EH (cell line): ENCODE data around the gene TDRD9.
"Not testable (repeated sequence)": the region's sequence is repeated elsewhere in the genome, so short reads cannot be mapped to it uniquely, and the experiment has no call there.

Experiments used
- DNase-seq: peaks from one replicate; pipeline ENCODE4 v3.0.0-alpha.2; 2015; ENCODE audit warnings: low read depth

Gene TDRD9

GRCh38 chr14:103928011-103928890 lies at the start of gene TDRD9:
TSS of gene TDRD9 (plus strand) at chr14:103928456. CDS start at chr14:103928510, 54 bp downstream.
- no peak for DNase-seq

GRCh38 chr14:103879118-103879569 lies 49.1 kb upstream of the TDRD9 start:
- no peak for DNase-seq

- DNase-seq, result peak; percentile 59
Observed at GRCh38 chr14:103879570-103880347, 48.5 kb upstream of the TDRD9 start.

- peak; percentile 83 for DNase-seq
Observed at GRCh38 chr14:103880348-103881267, 47.6 kb upstream of the TDRD9 start.

GRCh38 chr14:103881268-103882201 lies 46.7 kb upstream of the TDRD9 start:
- DNase-seq, result no peak

- no peak for DNase-seq
Observed at GRCh38 chr14:103882503-103883262, 45.6 kb upstream of the TDRD9 start.

GRCh38 chr14:103883263-103883523 lies 45.1 kb upstream of the TDRD9 start:
- no peak for DNase-seq

GRCh38 chr14:103884854-103885253 lies 43.4 kb upstream of the TDRD9 start:
- no peak for DNase-seq

- DNase-seq, result no peak
Observed at GRCh38 chr14:103885509-103885932, 42.7 kb upstream of the TDRD9 start.

- DNase-seq, result no peak
Observed at GRCh38 chr14:103886304-103887169, 41.7 kb upstream of the TDRD9 start.

- DNase-seq, result no peak
Observed at GRCh38 chr14:103887170-103887501, 41.1 kb upstream of the TDRD9 start.

GRCh38 chr14:103887557-103888115 lies 40.6 kb upstream of the TDRD9 start:
- no peak for DNase-seq

GRCh38 chr14:103889002-103889312 lies 39.3 kb upstream of the TDRD9 start:
- not testable (repeated sequence) for DNase-seq

- no peak for DNase-seq
Observed at GRCh38 chr14:103889313-103890051, 38.8 kb upstream of the TDRD9 start.

- DNase-seq, result no peak
Observed at GRCh38 chr14:103890052-103890371, 38.2 kb upstream of the TDRD9 start.

- no peak for DNase-seq
Observed at GRCh38 chr14:103890821-103891666, 37.2 kb upstream of the TDRD9 start.

- no peak for DNase-seq
Observed at GRCh38 chr14:103891667-103892215, 36.5 kb upstream of the TDRD9 start.
